Ovary (tissue), 3 donors: ENCODE results near the gene ZNF678.

Experiments used
- CTCF ChIP-seq, 3 donors: fragments of 450-650 bp in 2 of 3; fragments of 200-600 bp in 1 of 3; IDR thresholded peaks; one replicate each; pipeline versions ENCODE4 v1.5.1 to v1.8.0; 2016 to 2022; ENCODE audit warnings: antibody characterized with exemption in 3 of 3, mild to moderate bottlenecking in 1 of 3
- EP300 ChIP-seq: sonication (generic); formaldehyde crosslinking; IDR thresholded peaks from one replicate; pipeline ENCODE4 v1.6.1; 2017; ENCODE audit warnings: antibody characterized with exemption
- POLR2A ChIP-seq: fragments of 450-650 bp; IDR thresholded peaks from one replicate; pipeline ENCODE4 v1.6.1; 2017; ENCODE audit warnings: antibody characterized with exemption, mild to moderate bottlenecking, moderate library complexity
- donor health status: DM: no; HTN: no; CAD: no.

GRCh38 chr1:227661495-227661894, 98.1 kb downstream of the ZNF678 start:
- TF ChIP-seq CTCF (IDR thresholded peaks at IDR 0.05) (no peak), POLR2A (no peak), EP300 (no peak)
